H1 (cell line): Measurements from ENCODE around the gene CRCP. TPM values are rescaled to one million over a fixed set of nuclear protein-coding genes. Genes with fewer than 3 reads are reported as not detected.

ENCODE experiments used
- CTCF ChIA-PET: fragments of 300-600 bp; sonication (Branson Sonifier 250); formaldehyde crosslinking; loops from one replicate; lab custom pipeline; 2021; ENCODE audit not compliant: partially characterized antibody; lab: Charles Lee
- POLR2A ChIA-PET: fragments of 300-600 bp; sonication (Branson Sonifier 250); formaldehyde crosslinking; loops from one replicate; lab custom pipeline; 2021; ENCODE audit warnings: inconsistent platforms; ENCODE audit not compliant: partially characterized antibody; lab: Charles Lee
- DNase-seq, 2 experiments: peaks; one replicate each; pipeline versions ENCODE4 v3.0.0 to v3.0.0-alpha.2; 2010 to 2022; ENCODE audit warnings: low spot score in 2 of 2, low read depth in 1 of 2, mixed read lengths in 1 of 2
- FAIRE-seq: peaks from 2 replicates; lab custom pipeline; 2011; peaks lifted over from hg19 to GRCh38; lab: Jason Lieb, UNC
- H2AFZ ChIP-seq: 2 replicates; pipeline ENCODE4 v1.8.1; 2012; ENCODE audit warnings: low read length, inconsistent platforms
- H2AK5ac ChIP-seq: 2 replicates; pipeline ENCODE4 v1.6.1; 2013; ENCODE audit warnings: low read depth, low read length
- H2BK120ac ChIP-seq: replicated peaks from 2 replicates; pipeline ENCODE3; 2013; ENCODE audit warnings: low read depth, low read length, inconsistent platforms
- H2BK12ac ChIP-seq: 2 replicates; pipeline ENCODE4 v1.6.1; 2013; ENCODE audit warnings: low read depth, low read length
- H2BK15ac ChIP-seq: 2 replicates; pipeline ENCODE4 v1.6.1; 2013; ENCODE audit warnings: low read length
- H2BK20ac ChIP-seq: 2 replicates; pipeline ENCODE4 v1.6.1; 2013; ENCODE audit warnings: low read length
- H2BK5ac ChIP-seq: 2 replicates; pipeline ENCODE4 v1.6.1; 2013; ENCODE audit warnings: low read depth, low read length
- H3K14ac ChIP-seq: 2 replicates; pipeline ENCODE4 v1.6.1; 2013; ENCODE audit warnings: inconsistent platforms; ENCODE audit not compliant: insufficient read length
- H3K18ac ChIP-seq: 2 replicates; pipeline ENCODE4 v1.6.1; 2013; ENCODE audit warnings: low read length; ENCODE audit errors: extremely low read depth
- H3K23ac ChIP-seq: 2 replicates; pipeline ENCODE4 v1.6.1; 2013; ENCODE audit warnings: inconsistent platforms; ENCODE audit not compliant: insufficient read length
- H3K23me2 ChIP-seq: 2 replicates; pipeline ENCODE4 v1.6.1; 2013; ENCODE audit warnings: low read depth, low read length
- H3K27ac ChIP-seq: 2 replicates; pipeline ENCODE4 v1.6.1; 2011; ENCODE audit warnings: low read depth, low read length, inconsistent platforms
- H3K27me3 ChIP-seq, 4 experiments: replicated peaks in 1 of 4; 1 replicate in 1 of 4; 2 replicates in 3 of 4; pipeline versions ENCODE4 v1.6.1 to v1.8.1; 2011 to 2013; ENCODE audit warnings: low read length in 3 of 4, mild to moderate bottlenecking in 3 of 4, inconsistent platforms in 2 of 4, mixed read lengths in 2 of 4, moderate library complexity in 1 of 4; ENCODE audit not compliant: control insufficient read depth in 3 of 4, insufficient read depth in 3 of 4; ENCODE audit errors: extremely low read depth in 1 of 4
- H3K36me3 ChIP-seq, 4 experiments: 2 replicates each; pipeline versions ENCODE4 v1.6.1 to v1.8.1; 2011 to 2013; ENCODE audit warnings: mild to moderate bottlenecking in 4 of 4, low read length in 3 of 4, moderate library complexity in 2 of 4, control low read depth in 1 of 4, inconsistent platforms in 1 of 4; ENCODE audit not compliant: insufficient read depth in 4 of 4, control insufficient read depth in 2 of 4
- H3K4ac ChIP-seq: replicated peaks from 2 replicates; pipeline ENCODE3; 2013; ENCODE audit warnings: low read length, low read depth, mixed read lengths, inconsistent platforms; ENCODE audit not compliant: insufficient read length
- H3K4me1 ChIP-seq, 4 experiments: replicated peaks in 1 of 4; 1 replicate in 1 of 4; 2 replicates in 3 of 4; pipeline versions ENCODE4 v1.6.1 to v1.8.1; 2011 to 2013; ENCODE audit warnings: low read length in 3 of 4, inconsistent platforms in 2 of 4, mixed read lengths in 1 of 4; ENCODE audit not compliant: insufficient read depth in 4 of 4, control insufficient read depth in 3 of 4
- H3K4me2 ChIP-seq, 2 experiments: 2 replicates each; pipeline versions ENCODE4 v1.6.1 to v1.8.1; 2011 to 2013; ENCODE audit warnings: low read depth in 2 of 2, low read length in 2 of 2, control low read depth in 1 of 2, inconsistent platforms in 1 of 2, mild to moderate bottlenecking in 1 of 2; ENCODE audit not compliant: insufficient read depth in 1 of 2
- H3K4me3 ChIP-seq, 4 experiments: fragments of 200-600, 300-600 bp in 1 of 4; sonication (generic), shearing (Covaris generic), sonication (Bioruptor Twin) in 1 of 4; 2 replicates each; pipeline versions ENCODE4 v1.5.1 to v1.8.1; 2011 to 2016; ENCODE audit warnings: low read length in 4 of 4, low read depth in 3 of 4, control low read depth in 2 of 4, inconsistent platforms in 2 of 4, mild to moderate bottlenecking in 2 of 4, mixed read lengths in 1 of 4, moderate library complexity in 1 of 4; ENCODE audit not compliant: insufficient read depth in 2 of 4; ENCODE audit errors: extremely low read depth in 1 of 4
- H3K56ac ChIP-seq: replicated peaks from 2 replicates; pipeline ENCODE3; 2013; ENCODE audit warnings: low read depth, mild to moderate bottlenecking, mixed read lengths, low read length, inconsistent platforms; ENCODE audit not compliant: insufficient read length
- H3K79me1 ChIP-seq: 2 replicates; pipeline ENCODE4 v1.6.1; 2013; ENCODE audit warnings: low read depth, low read length, control low read depth
- H3K79me2 ChIP-seq, 2 experiments: 2 replicates each; pipeline versions ENCODE4 v1.6.1 to v1.8.1; 2012 to 2013; ENCODE audit warnings: low read length in 2 of 2, mild to moderate bottlenecking in 2 of 2, inconsistent platforms in 1 of 2; ENCODE audit not compliant: insufficient read depth in 2 of 2, control insufficient read depth in 1 of 2
- H3K9ac ChIP-seq, 4 experiments: replicated peaks in 1 of 4; 1 replicate in 1 of 4; 2 replicates in 3 of 4; pipeline versions ENCODE4 v1.6.1 to v1.8.1; 2011 to 2013; ENCODE audit warnings: low read depth in 3 of 4, low read length in 3 of 4, control low read depth in 2 of 4, mild to moderate bottlenecking in 2 of 4, moderate library complexity in 2 of 4, inconsistent platforms in 1 of 4; ENCODE audit errors: extremely low read depth in 1 of 4
- H3K9me3 ChIP-seq, 2 experiments: 2 replicates each; pipeline versions ENCODE4 v1.6.1 to v1.8.1; 2012 to 2013; ENCODE audit warnings: mild to moderate bottlenecking in 2 of 2, moderate library complexity in 2 of 2, control low read depth in 1 of 2, inconsistent platforms in 1 of 2, low read depth in 1 of 2, low read length in 1 of 2, mixed read lengths in 1 of 2; ENCODE audit not compliant: insufficient read depth in 2 of 2
- H4K20me1 ChIP-seq, 2 experiments: replicated peaks in 1 of 2; 2 replicates each; pipeline versions ENCODE3 to v1.8.1; 2011 to 2013; ENCODE audit warnings: inconsistent platforms in 2 of 2, low read length in 2 of 2, mild to moderate bottlenecking in 1 of 2; ENCODE audit not compliant: insufficient read depth in 2 of 2, control insufficient read depth in 1 of 2
- H4K5ac ChIP-seq: 2 replicates; pipeline ENCODE4 v1.6.1; 2013; ENCODE audit warnings: low read length, low read depth, mixed read lengths, inconsistent platforms; ENCODE audit not compliant: insufficient read length
- H4K8ac ChIP-seq: 2 replicates; pipeline ENCODE4 v1.8.0; 2013; ENCODE audit warnings: mild to moderate bottlenecking, moderate library complexity, low read length, inconsistent platforms; ENCODE audit not compliant: insufficient read depth; ENCODE audit errors: extremely low read depth
- H4K91ac ChIP-seq: replicated peaks from 2 replicates; pipeline ENCODE3; 2013; ENCODE audit warnings: low read length, mixed read lengths, inconsistent platforms; ENCODE audit not compliant: insufficient read length
- CBX5 ChIP-seq: fragments of 300-800, 300-1000 bp; sonication (generic); IDR thresholded peaks from 2 replicates; pipeline ENCODE4 v1.7.1; 2016; ENCODE audit warnings: antibody characterized with exemption, low read length, low read depth
- CEBPB ChIP-seq: IDR thresholded peaks from 2 replicates; pipeline ENCODE4 v1.6.1; 2012; ENCODE audit warnings: low read depth, low read length
- EGR1 ChIP-seq: IDR thresholded peaks from 2 replicates; pipeline ENCODE4 v1.6.1; 2011; ENCODE audit warnings: low read depth, low read length, borderline replicate concordance
- EZH2 ChIP-seq: fragments of 200-600 bp; sonication (generic); IDR thresholded peaks from 2 replicates; pipeline ENCODE4 v1.7.1; 2012; ENCODE audit warnings: low read depth, mild to moderate bottlenecking, moderate library complexity, low read length, inconsistent platforms; ENCODE audit not compliant: severe bottlenecking
- HDAC6 ChIP-seq: IDR thresholded peaks from one replicate; pipeline ENCODE4 v1.7.1; 2012; ENCODE audit warnings: low read depth, mild to moderate bottlenecking, inconsistent platforms, low read length, moderate library complexity
- JUND ChIP-seq: IDR thresholded peaks from 2 replicates; pipeline ENCODE4 v1.6.1; 2011; ENCODE audit warnings: mild to moderate bottlenecking, improper control_type of control experiment, low read length
- NRF1 ChIP-seq: IDR thresholded peaks from 2 replicates; pipeline ENCODE4 v1.6.1; 2011; ENCODE audit warnings: mild to moderate bottlenecking, low read depth, low read length, improper control_type of control experiment
- POLR2A ChIP-seq, 2 experiments: IDR thresholded peaks; 1 replicate in 1 of 2; 2 replicates in 1 of 2; pipeline ENCODE4 v1.6.1; 2011; ENCODE audit warnings: low read depth in 2 of 2, low read length in 2 of 2, mild to moderate bottlenecking in 2 of 2; ENCODE audit errors: control extremely low read depth in 1 of 2
- POLR2AphosphoS5 ChIP-seq: IDR thresholded peaks from 2 replicates; pipeline ENCODE4 v1.6.1; 2011; ENCODE audit warnings: low read depth, low read length
- RAD21 ChIP-seq, 2 experiments: IDR thresholded peaks in 1 of 2; conservative IDR thresholded peaks in 1 of 2; 2 replicates each; pipeline ENCODE4 v1.6.1; 2011; ENCODE audit warnings: low read depth in 2 of 2, low read length in 2 of 2, improper control_type of control experiment in 1 of 2, inconsistent platforms in 1 of 2, mild to moderate bottlenecking in 1 of 2, moderate library complexity in 1 of 2
- RFX5 ChIP-seq: IDR thresholded peaks from 2 replicates; pipeline ENCODE4 v1.6.1; 2011; ENCODE audit warnings: low read depth, low read length, improper control_type of control experiment, borderline replicate concordance
- SIX5 ChIP-seq: IDR thresholded peaks from 2 replicates; pipeline ENCODE4 v1.6.1; 2011; ENCODE audit warnings: mild to moderate bottlenecking, low read depth, low read length
- SUZ12 ChIP-seq: fragments of 200-600 bp; sonication (generic); IDR thresholded peaks from 2 replicates; pipeline ENCODE4 v1.6.1; 2012; ENCODE audit warnings: mild to moderate bottlenecking, inconsistent platforms, low read length, moderate library complexity, mixed read lengths
- TEAD4 ChIP-seq: IDR thresholded peaks from 2 replicates; pipeline ENCODE4 v1.6.1; 2012; ENCODE audit warnings: low read depth, low read length, inconsistent platforms, mixed read lengths
- WGBS, 2 experiments: shearing (Covaris generic) in 1 of 2; methylation state at CpG; one replicate each; pipeline versions ENCODE4 v1.1.6 to v1.1.7; 2013 to 2015; ENCODE audit warnings: low lambda C conversion rate in 2 of 2, mixed read lengths in 2 of 2, inconsistent platforms in 1 of 2, low coverage in 1 of 2, missing lambda C conversion rate in 1 of 2; ENCODE audit not compliant: insufficient replicate concordance in 2 of 2, insufficient coverage in 1 of 2, insufficient read length in 1 of 2; ENCODE audit errors: extremely low coverage in 1 of 2, missing lambda C conversion rate in 1 of 2; 5-methylcytosine and 5-hydroxymethylcytosine counted together
- polyA plus RNA-seq, 7 experiments: library from polyadenylated mRNA; depleted of rRNA in 3 of 7; stranded (reverse) in 5 of 7; unstranded in 2 of 7; fragments of >200 nt in 5 of 7; fragments of 200-250 nt in 2 of 7; gene quantifications; 1 replicate in 5 of 7; 2 replicates in 1 of 7; 4 replicates in 1 of 7; pipeline versions ENCODE4 v1.2.1 to v1.2.3, GENCODE V29; 2011 to 2013; ENCODE audit warnings: missing spikeins in 2 of 7, mixed read lengths in 2 of 7
- total RNA-seq: library from RNA; stranded (reverse); fragmentation: NEBNext Ultra II Directional; extraction: Animal tissue kit (Norgen Biotek cat#: 25700); gene quantifications from 2 replicates; pipeline ENCODE4 v1.2.1, GENCODE V29; 2021

Gene CRCP
- total and polyA plus RNA-seq, 2 of the 8 experiments (the other 6 are each of a cell fraction or from before 2014, with no cell fraction given): 15.0 to 29.3 TPM

DNA sequence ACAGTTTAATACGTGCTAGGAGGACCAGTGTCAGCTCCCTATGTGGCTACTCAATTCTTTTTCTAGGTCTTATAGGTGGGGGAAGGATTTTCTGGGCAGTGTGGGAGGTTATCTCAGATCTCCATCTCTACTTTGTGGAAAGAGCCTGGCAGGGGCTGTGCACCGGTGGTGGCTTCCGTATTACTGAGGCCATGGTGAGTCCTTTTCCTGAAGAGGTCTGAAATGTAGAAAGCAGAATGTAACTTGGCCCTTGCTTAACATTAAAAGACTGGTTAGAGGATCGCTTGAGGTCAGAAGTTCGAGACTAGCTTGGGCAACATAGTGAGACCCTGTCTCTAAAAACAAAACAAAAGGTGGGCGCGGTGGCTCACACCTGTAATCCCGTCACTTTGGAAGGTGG lies 87.8 kb downstream of the CRCP start:
- H3K27me3 ChIP-seq: no peaks in the 10 kb centered on the region
- H4K5ac ChIP-seq: no peak overlapping the region
- no peak overlapping the region for H2BK120ac ChIP-seq
- H3K4me1 ChIP-seq: peaks cover 0 to 4% (median 2%) of the 10 kb centered on the region in 4 experiments; a peak in 4 of 7 replicates
- peaks cover 0 to 6% of the 10 kb centered on the region in 2 experiments; a peak in 1 of 4 replicates for H3K79me2 ChIP-seq
- H2BK15ac ChIP-seq: no peak overlapping the region
- H3K18ac ChIP-seq: no peak overlapping the region
- no peak overlapping the region for H3K4me3 ChIP-seq
- no peak overlapping the region for H4K8ac ChIP-seq
- ChIA-PET CTCF (interaction anchor here (1.2 kb wide), 1 partner anchor 50 kb away, joined by 4 read pairs; no protein-coding TSS in a partner anchor), POLR2A (no interaction called here)
- H3K14ac ChIP-seq: no peak overlapping the region
- H3K36me3 ChIP-seq: no peaks in the 10 kb centered on the region
- no peak overlapping the region for H2AFZ ChIP-seq
- H2AK5ac ChIP-seq: no peak overlapping the region
- H3K4ac ChIP-seq: no peak overlapping the region
- H3K23me2 ChIP-seq: peaks cover 9% of the 10 kb centered on the region
- H2BK5ac ChIP-seq: no peak overlapping the region
- FAIRE-seq (no peak), DNase-seq (no peak)
- no peak for TF ChIP-seq EZH2
- TF ChIP-seq EGR1: no peak
- no peak for TF ChIP-seq POLR2A (IDR thresholded peaks at IDR 0.05; ENCODE audit: control extremely low read depth in 1 of 2, low read depth in 2 of 2, low read length in 2 of 2)
- TF ChIP-seq TEAD4: no peak
- no peak for TF ChIP-seq NRF1
- TF ChIP-seq HDAC6: no peak
- TF ChIP-seq SIX5: no peak
- TF ChIP-seq RAD21 (IDR thresholded peaks at IDR 0.05 in 1 of 2, conservative IDR thresholded peaks at IDR 0.05 in 1 of 2; ENCODE audit: low read depth in 2 of 2, low read length in 2 of 2): no peak
- no peak for TF ChIP-seq CBX5
- no peak for TF ChIP-seq SUZ12
- no peak for TF ChIP-seq RFX5
- TF ChIP-seq JUND: no peak
- TF ChIP-seq POLR2AphosphoS5: no peak
- no peak for TF ChIP-seq CEBPB
- H3K9me3 ChIP-seq: no peaks in the 10 kb centered on the region
- H3K23ac ChIP-seq: no peak overlapping the region
- H2BK12ac ChIP-seq: no peak overlapping the region
- no peak overlapping the region for H3K27ac ChIP-seq
- no peak overlapping the region for H2BK20ac ChIP-seq
- H3K4me2 ChIP-seq: no peak overlapping the region
- H3K9ac ChIP-seq: no peak overlapping the region
- no peaks in the 10 kb centered on the region; the same call in 1 of the 2 replicates for H3K79me1 ChIP-seq
- H4K91ac ChIP-seq: no peak overlapping the region
- peaks cover 0 to 2% of the 10 kb centered on the region in 2 experiments for H4K20me1 ChIP-seq
- H3K56ac ChIP-seq: no peak overlapping the region
- WGBS, 2 experiments: 79% methylated on average over 8 of the region's 8 CpGs; no CpG with 5 or more reads in 1 of the 2 experiments
